HL-60 (cell line): ENCODE data around the gene MGAT5.

Experiments
- GABPA ChIP-seq: IDR thresholded peaks from 2 replicates; pipeline ENCODE4 v1.6.1; 2012; ENCODE audit warnings: low read depth
- POLR2AphosphoS5 ChIP-seq: IDR thresholded peaks from 2 replicates; pipeline ENCODE4 v1.6.1; 2012; ENCODE audit warnings: low read depth
- SPI1 ChIP-seq: IDR thresholded peaks from 2 replicates; pipeline ENCODE4 v1.6.1; 2012; ENCODE audit warnings: low read depth, mild to moderate bottlenecking, borderline replicate concordance
- TF ChIP-seq, protein P1 (sequence below): IDR thresholded peaks from one replicate; pipeline ENCODE4 v1.5.1; 2011; ENCODE audit warnings: low read length, control low read depth, inconsistent platforms; ENCODE audit not compliant: insufficient read depth
- TF ChIP-seq, protein P2 (sequence below): IDR thresholded peaks from 2 replicates; pipeline ENCODE4 v1.6.1; 2012; ENCODE audit warnings: low read depth; ENCODE audit not compliant: insufficient replicate concordance

DNA sequence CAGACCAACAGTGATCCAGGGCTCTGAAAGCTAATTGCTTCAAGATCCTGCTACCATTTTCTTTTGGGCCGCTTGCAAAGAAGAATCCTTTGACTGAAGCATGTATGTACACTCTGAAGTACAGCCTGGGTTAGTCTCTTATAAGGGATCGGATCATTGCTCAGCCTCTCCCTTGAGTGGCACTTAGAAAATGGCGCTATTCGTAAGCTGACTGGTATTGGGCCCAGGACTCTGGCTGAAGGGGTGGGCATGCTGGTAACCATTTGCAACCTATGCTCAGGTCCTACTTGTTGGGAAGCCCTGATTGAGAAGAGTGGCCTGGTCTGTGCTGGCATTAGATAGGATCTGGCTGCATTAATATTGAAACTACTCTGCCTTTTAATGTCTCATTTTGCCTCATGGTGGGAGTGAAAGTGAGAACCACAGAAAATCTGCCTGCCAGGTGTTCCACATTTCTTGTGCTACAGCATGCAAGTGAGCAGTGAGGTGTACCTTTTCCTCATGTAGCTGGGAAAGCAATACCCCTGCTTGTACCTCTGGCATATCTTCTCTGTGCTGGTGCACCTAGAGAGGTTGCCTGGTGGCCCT lies 661 bp upstream of the MGAT5 start:
- TF ChIP-seq, protein P1, sequence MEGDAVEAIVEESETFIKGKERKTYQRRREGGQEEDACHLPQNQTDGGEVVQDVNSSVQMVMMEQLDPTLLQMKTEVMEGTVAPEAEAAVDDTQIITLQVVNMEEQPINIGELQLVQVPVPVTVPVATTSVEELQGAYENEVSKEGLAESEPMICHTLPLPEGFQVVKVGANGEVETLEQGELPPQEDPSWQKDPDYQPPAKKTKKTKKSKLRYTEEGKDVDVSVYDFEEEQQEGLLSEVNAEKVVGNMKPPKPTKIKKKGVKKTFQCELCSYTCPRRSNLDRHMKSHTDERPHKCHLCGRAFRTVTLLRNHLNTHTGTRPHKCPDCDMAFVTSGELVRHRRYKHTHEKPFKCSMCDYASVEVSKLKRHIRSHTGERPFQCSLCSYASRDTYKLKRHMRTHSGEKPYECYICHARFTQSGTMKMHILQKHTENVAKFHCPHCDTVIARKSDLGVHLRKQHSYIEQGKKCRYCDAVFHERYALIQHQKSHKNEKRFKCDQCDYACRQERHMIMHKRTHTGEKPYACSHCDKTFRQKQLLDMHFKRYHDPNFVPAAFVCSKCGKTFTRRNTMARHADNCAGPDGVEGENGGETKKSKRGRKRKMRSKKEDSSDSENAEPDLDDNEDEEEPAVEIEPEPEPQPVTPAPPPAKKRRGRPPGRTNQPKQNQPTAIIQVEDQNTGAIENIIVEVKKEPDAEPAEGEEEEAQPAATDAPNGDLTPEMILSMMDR: no peak
- TF ChIP-seq POLR2AphosphoS5: no peak
- TF ChIP-seq GABPA: no peak
- TF ChIP-seq, protein P2, sequence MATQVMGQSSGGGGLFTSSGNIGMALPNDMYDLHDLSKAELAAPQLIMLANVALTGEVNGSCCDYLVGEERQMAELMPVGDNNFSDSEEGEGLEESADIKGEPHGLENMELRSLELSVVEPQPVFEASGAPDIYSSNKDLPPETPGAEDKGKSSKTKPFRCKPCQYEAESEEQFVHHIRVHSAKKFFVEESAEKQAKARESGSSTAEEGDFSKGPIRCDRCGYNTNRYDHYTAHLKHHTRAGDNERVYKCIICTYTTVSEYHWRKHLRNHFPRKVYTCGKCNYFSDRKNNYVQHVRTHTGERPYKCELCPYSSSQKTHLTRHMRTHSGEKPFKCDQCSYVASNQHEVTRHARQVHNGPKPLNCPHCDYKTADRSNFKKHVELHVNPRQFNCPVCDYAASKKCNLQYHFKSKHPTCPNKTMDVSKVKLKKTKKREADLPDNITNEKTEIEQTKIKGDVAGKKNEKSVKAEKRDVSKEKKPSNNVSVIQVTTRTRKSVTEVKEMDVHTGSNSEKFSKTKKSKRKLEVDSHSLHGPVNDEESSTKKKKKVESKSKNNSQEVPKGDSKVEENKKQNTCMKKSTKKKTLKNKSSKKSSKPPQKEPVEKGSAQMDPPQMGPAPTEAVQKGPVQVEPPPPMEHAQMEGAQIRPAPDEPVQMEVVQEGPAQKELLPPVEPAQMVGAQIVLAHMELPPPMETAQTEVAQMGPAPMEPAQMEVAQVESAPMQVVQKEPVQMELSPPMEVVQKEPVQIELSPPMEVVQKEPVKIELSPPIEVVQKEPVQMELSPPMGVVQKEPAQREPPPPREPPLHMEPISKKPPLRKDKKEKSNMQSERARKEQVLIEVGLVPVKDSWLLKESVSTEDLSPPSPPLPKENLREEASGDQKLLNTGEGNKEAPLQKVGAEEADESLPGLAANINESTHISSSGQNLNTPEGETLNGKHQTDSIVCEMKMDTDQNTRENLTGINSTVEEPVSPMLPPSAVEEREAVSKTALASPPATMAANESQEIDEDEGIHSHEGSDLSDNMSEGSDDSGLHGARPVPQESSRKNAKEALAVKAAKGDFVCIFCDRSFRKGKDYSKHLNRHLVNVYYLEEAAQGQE: no peak
- TF ChIP-seq SPI1: no peak
